ENCODE data around the gene SKIL. TPM values are rescaled to one million over a fixed set of nuclear protein-coding genes. Genes with fewer than 3 reads are reported as not detected.

Gene SKIL
- total RNA-seq (2022; extraction: Qiagen RNA extraction) = 18.8 to 38.2 TPM (median 23.6 TPM) in 5 replicates

GRCh38 chr3:170357176-170358041 is at the start of gene SKIL:
Gene SKIL (plus strand): TSS chr3:170357715. CDS start chr3:170360332, 2,617 bp downstream.

GRCh38 chr3:170418422-170419398 is 61.2 kb downstream of the SKIL start, which contains the start of gene CLDN11:
Gene CLDN11 (plus strand): TSS chr3:170418868. CDS start chr3:170419067, 199 bp downstream.

Other genes with a start within 250 kb of the SKIL start
- 11.5 to 15.6 TPM (median 14.6 TPM) in 5 replicates for gene PHC3, start 176.0 kb upstream of the SKIL start, total RNA-seq (2022; extraction: Qiagen RNA extraction)
- gene PRKCI, start 135.3 kb upstream of the SKIL start, total RNA-seq (2022; extraction: Qiagen RNA extraction) = 13.8 to 17.6 TPM (median 16.3 TPM) in 5 replicates
- 0.07 to 0.15 TPM (median 0.12 TPM) in 5 replicates for gene CLDN11, start 61.2 kb downstream of the SKIL start, total RNA-seq (2022; extraction: Qiagen RNA extraction)
- not detected in 5 replicates for gene SLC7A14, start 228.4 kb downstream of the SKIL start, total RNA-seq (2022; extraction: Qiagen RNA extraction)

Data from A549 treated with AZD2906 at 1 μM for 4 hours (cell line).